Kidney (tissue), 14 donors: ENCODE results near the gene GRB10. TPM values are rescaled to one million over a fixed set of nuclear protein-coding genes. Genes with fewer than 3 reads are reported as not detected.

Source experiments
- DNase-seq, 5 donors: peaks; one replicate each; pipeline ENCODE4 v3.0.0-alpha.2; 2013 to 2020
- FAIRE-seq: peaks from 2 replicates; lab custom pipeline; 2012; peaks lifted over from hg19 to GRCh38; lab: Jason Lieb, UNC
- H3K27ac ChIP-seq, 2 donors: one replicate each; pipeline ENCODE4 v1.7.0; 2013; ENCODE audit warnings: low read depth in 2 of 2, low read length in 2 of 2, inconsistent platforms in 1 of 2
- H3K27me3 ChIP-seq: one replicate; pipeline ENCODE4 v1.7.1; 2013; ENCODE audit warnings: low read length, inconsistent platforms; ENCODE audit not compliant: control insufficient read depth, insufficient read depth
- H3K36me3 ChIP-seq, 3 donors: one replicate each; pipeline versions ENCODE4 v1.7.0 to v1.7.1; 2013; ENCODE audit warnings: low read length in 3 of 3, control low read depth in 1 of 3, inconsistent platforms in 1 of 3; ENCODE audit not compliant: insufficient read depth in 3 of 3, control insufficient read depth in 2 of 3
- H3K4me1 ChIP-seq, 3 donors: one replicate each; pipeline versions ENCODE4 v1.7.0 to v1.7.1; 2013; ENCODE audit warnings: low read length in 3 of 3, inconsistent platforms in 1 of 3, low read depth in 1 of 3; ENCODE audit not compliant: control insufficient read depth in 2 of 3, insufficient read depth in 2 of 3
- H3K4me3 ChIP-seq, 3 donors: one replicate each; pipeline versions ENCODE4 v1.7.0 to v1.8.1; 2013; ENCODE audit warnings: low read length in 3 of 3, control low read depth in 1 of 3, inconsistent platforms in 1 of 3
- H3K9ac ChIP-seq, 3 donors: one replicate each; pipeline versions ENCODE4 v1.7.0 to v1.7.1; 2013; ENCODE audit warnings: low read length in 3 of 3, control low read depth in 1 of 3, inconsistent platforms in 1 of 3
- H3K9me3 ChIP-seq, 3 donors: one replicate each; pipeline versions ENCODE4 v1.7.0 to v1.7.1; 2013; ENCODE audit warnings: low read length in 3 of 3, control low read depth in 1 of 3, inconsistent platforms in 1 of 3; ENCODE audit not compliant: control insufficient read depth in 2 of 3, insufficient read depth in 1 of 3
- intact Hi-C: fragments of 100-400 bp; cut with DNase I; formaldehyde crosslinking; loops from one replicate; pipeline ENCODE4 v1.11.1; 2022
- polyA plus RNA-seq: library from polyadenylated mRNA; stranded (reverse); fragments of 350-450 nt; fragmentation: Illumina TruSeq; extraction: RNeasy Lipid Tissue Mini Kit (QIAGEN cat#74804); gene quantifications from one replicate; pipeline ENCODE4 v1.2.3, GENCODE V29; 2014; ENCODE audit warnings: low read depth, low replicate concordance; ENCODE audit not compliant: insufficient read depth
- total RNA-seq: library from RNA; stranded (reverse); fragmentation: NEBNext Ultra II Directional; extraction: Animal tissue kit (Norgen Biotek cat#: 25700); gene quantifications from one replicate; pipeline ENCODE4 v1.2.1, GENCODE V29; 2021
- TF ChIP-seq, protein P1 (sequence below): IDR thresholded peaks from 3 replicates; pipeline ENCODE4 v1.5.1; 2012; ENCODE audit warnings: mild to moderate bottlenecking, moderate library complexity, borderline replicate concordance; ENCODE audit not compliant: insufficient read depth; ENCODE audit errors: extremely low read depth
- donor health status: control.
- donor health status: control.
- donor health status: control.
- donor health status: control.
- donor health status: control.
- donor health status: DM: yes; HTN: yes; CAD: no.
- donor health status: Normal renal cell carcinoma (clear cell type).

Gene GRB10
- total and polyA plus RNA-seq, 2 donors from 2014 or later = 32.3 to 57.8 TPM

DNA sequence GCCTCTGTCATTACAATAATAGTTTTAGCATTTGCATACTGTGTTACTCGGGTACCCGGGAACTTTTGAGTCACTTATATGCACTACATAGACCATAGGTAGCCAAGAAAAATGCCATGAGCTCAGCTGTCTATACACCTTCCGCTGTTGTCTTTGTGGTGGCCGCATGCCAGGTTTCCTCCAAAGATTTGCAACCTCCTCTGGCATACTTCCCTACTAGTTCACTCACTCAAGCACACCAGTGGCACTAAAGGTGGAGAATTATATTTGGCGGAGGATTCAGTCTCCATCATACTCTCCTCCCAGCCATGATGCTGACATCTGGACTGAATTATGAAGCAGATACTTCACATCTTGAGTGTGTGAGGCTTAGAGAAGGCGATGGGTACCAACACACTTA is 35.6 kb upstream of the GRB10 start:
- Histone ChIP-seq H3K27me3 (no peaks in the 10 kb centered on the region), H3K4me1 (no peaks in the 10 kb centered on the region), H3K9me3 (no peaks in the 10 kb centered on the region), H3K27ac (no peak overlapping the region), H3K9ac (no peak overlapping the region), H3K36me3 (no peaks in the 10 kb centered on the region), H3K4me3 (no peak overlapping the region)
- TF ChIP-seq, protein P1, sequence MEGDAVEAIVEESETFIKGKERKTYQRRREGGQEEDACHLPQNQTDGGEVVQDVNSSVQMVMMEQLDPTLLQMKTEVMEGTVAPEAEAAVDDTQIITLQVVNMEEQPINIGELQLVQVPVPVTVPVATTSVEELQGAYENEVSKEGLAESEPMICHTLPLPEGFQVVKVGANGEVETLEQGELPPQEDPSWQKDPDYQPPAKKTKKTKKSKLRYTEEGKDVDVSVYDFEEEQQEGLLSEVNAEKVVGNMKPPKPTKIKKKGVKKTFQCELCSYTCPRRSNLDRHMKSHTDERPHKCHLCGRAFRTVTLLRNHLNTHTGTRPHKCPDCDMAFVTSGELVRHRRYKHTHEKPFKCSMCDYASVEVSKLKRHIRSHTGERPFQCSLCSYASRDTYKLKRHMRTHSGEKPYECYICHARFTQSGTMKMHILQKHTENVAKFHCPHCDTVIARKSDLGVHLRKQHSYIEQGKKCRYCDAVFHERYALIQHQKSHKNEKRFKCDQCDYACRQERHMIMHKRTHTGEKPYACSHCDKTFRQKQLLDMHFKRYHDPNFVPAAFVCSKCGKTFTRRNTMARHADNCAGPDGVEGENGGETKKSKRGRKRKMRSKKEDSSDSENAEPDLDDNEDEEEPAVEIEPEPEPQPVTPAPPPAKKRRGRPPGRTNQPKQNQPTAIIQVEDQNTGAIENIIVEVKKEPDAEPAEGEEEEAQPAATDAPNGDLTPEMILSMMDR = no peak
- no peak for DNase-seq
- intact Hi-C loops = no loop called here
- FAIRE-seq = no peak

DNA sequence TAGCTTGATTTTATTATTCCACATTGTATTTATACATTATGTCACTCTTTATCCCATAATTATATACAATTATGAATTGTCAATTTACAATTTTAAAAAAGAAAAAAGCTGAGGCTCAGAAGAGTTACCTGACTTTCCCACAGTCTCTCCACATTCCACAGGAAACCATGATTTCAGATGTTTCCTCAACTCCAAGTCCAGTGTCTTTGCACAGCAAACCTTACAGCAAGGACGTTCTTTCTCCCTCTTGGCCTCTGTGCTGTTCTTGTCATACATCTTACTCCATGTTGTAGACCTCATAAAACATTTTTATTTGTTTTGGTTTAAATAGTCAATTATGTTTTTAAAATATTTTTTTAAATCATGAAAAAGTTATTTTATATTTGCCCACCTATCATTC is 34.9 kb upstream of the GRB10 start:
- no peak for DNase-seq
- H3K9ac ChIP-seq = no peak overlapping the region
- peaks cover 0 to 7% (median 4%) of the 10 kb centered on the region in 3 donors for H3K4me1 ChIP-seq
- no peak overlapping the region for H3K4me3 ChIP-seq
- no peak overlapping the region for H3K27ac ChIP-seq
- TF ChIP-seq, protein P1 = no peak
- no peaks in the 10 kb centered on the region for H3K27me3 ChIP-seq
- no peak for FAIRE-seq
- H3K9me3 ChIP-seq = no peaks in the 10 kb centered on the region
- intact Hi-C loops = no loop called here
- no peaks in the 10 kb centered on the region for H3K36me3 ChIP-seq

DNA sequence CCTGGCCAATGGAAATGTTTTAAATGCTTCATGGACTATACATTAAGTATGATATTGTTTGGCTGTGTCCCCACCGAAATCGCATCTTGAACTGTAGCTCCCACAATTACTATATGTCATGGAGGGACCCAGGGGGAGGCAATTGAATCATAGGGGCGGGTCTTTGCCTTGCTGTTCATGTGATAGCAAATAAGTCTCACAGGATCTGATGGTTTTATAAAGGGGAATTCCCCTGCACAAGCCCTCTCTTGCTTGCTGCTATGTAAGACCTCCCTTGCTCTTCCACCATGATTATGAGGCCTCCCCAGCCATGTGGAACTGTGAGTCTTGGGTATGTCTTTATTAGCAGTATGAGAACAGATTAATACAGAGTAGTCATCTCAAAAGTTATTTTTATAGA is 32.4 kb upstream of the GRB10 start:
- TF ChIP-seq, protein P1 = no peak
- Histone ChIP-seq H3K4me3 (no peak overlapping the region), H3K9me3 (no peaks in the 10 kb centered on the region), H3K27me3 (no peaks in the 10 kb centered on the region), H3K36me3 (no peaks in the 10 kb centered on the region), H3K9ac (no peak overlapping the region), H3K27ac (no peak overlapping the region), H3K4me1 (peaks cover 0 to 9% (median 6%) of the 10 kb centered on the region in 3 donors)
- intact Hi-C loops = no loop called here
- FAIRE-seq (no peak), DNase-seq (no peak)

DNA sequence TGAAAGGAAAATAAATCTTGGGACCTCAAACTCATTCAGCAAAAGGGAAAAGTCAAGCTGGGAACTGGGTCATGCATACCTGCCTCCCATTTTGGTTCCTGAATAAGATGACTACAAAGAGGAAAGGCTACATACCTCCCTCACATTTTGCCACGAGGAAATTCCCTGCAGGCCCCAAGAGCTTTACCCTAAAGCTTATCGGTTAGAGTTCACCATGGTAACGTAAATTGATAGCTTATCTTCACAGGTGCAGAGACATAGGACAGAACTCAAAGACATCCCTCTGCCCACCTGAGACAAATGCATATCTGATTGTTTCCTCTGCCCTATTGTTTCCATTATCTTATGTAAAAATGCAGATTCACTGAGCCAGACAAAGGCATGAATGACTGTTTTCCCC is 31.5 kb upstream of the GRB10 start:
- TF ChIP-seq, protein P1 = no peak
- Histone ChIP-seq H3K9me3 (no peaks in the 10 kb centered on the region), H3K36me3 (no peaks in the 10 kb centered on the region), H3K27ac (no peak overlapping the region), H3K9ac (no peak overlapping the region), H3K27me3 (no peaks in the 10 kb centered on the region), H3K4me3 (no peak overlapping the region), H3K4me1 (peaks cover 0 to 9% (median 6%) of the 10 kb centered on the region in 3 donors)
- no peak for DNase-seq
- intact Hi-C loops = no loop called here
- no peak for FAIRE-seq
